ENCODE results near the gene NKD2.
A peak's percentile ranks its signal among the peaks of the same experiment; 100 is the strongest.

NKD2 gene

DNA sequence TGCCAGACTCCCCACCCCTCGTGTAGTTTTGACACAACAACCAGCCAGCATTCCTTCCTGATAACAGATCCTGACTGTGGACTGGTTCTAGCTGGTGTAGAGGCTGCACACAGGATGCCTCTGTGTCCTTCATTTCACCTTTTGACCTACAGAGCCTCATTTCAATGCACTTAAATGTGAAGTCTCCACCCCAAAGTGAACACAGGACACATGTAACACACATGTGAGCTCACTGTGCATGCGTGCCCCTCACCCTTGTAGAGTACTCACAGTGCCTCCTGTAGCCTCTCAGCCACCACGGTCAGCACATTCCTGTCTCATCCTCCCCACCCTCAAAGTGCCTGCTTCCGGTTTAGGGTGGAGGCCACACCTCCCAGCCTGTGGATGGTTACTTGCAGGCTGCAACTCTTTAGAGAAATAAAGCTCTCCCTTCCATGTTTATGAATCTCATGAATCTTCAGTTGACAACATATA is 11.6 kb upstream of the NKD2 start:
- no peak overlapping the region for H3K9ac ChIP-seq (ENCODE audit: low read length)
- peak; percentile 49 for DNase-seq
- no peaks in the 10 kb centered on the region for H3K36me3 ChIP-seq (replicated peaks; ENCODE audit: insufficient read depth, low read length)
- H3F3A ChIP-seq (ENCODE audit: insufficient read depth, low read length) = no peaks in the 10 kb centered on the region
- no peaks in the 10 kb centered on the region for H3K79me2 ChIP-seq (ENCODE audit: low read length)
- no peak overlapping the region; the same call in 1 of the 2 replicates for H3K4me3 ChIP-seq (ENCODE audit: low read length)
- TF ChIP-seq, protein P1, sequence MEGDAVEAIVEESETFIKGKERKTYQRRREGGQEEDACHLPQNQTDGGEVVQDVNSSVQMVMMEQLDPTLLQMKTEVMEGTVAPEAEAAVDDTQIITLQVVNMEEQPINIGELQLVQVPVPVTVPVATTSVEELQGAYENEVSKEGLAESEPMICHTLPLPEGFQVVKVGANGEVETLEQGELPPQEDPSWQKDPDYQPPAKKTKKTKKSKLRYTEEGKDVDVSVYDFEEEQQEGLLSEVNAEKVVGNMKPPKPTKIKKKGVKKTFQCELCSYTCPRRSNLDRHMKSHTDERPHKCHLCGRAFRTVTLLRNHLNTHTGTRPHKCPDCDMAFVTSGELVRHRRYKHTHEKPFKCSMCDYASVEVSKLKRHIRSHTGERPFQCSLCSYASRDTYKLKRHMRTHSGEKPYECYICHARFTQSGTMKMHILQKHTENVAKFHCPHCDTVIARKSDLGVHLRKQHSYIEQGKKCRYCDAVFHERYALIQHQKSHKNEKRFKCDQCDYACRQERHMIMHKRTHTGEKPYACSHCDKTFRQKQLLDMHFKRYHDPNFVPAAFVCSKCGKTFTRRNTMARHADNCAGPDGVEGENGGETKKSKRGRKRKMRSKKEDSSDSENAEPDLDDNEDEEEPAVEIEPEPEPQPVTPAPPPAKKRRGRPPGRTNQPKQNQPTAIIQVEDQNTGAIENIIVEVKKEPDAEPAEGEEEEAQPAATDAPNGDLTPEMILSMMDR (IDR thresholded peaks at IDR 0.05; ENCODE audit: low read length) = no peak
- TF ChIP-seq EZH2 (optimal IDR thresholded peaks at IDR 0.05; ENCODE audit: low read depth, low read length) (no peak), EZH2phosphoT487 (IDR thresholded peaks at IDR 0.05; ENCODE audit: low read length) (no peak)
- peaks cover 21% of the 10 kb centered on the region for H3K4me1 ChIP-seq (ENCODE audit: low read length)
- H3K27me3 ChIP-seq (replicated peaks; ENCODE audit: insufficient read depth, low read length) = peaks cover 5% of the 10 kb centered on the region; the same call in 1 of the 2 replicates
- H4K20me1 ChIP-seq (ENCODE audit: insufficient read depth, low read length) = no peaks in the 10 kb centered on the region
- peak overlapping the region; percentile 44 for H2AFZ ChIP-seq (ENCODE audit: low read length)
- H3K9me3 ChIP-seq (replicated peaks; ENCODE audit: insufficient read depth, low read length) = no peaks in the 10 kb centered on the region
- no peak overlapping the region for H3K27ac ChIP-seq (ENCODE audit: low read length)
- H3K4me2 ChIP-seq (ENCODE audit: low read depth, low read length) = peak overlapping the region; percentile 15
- H3K9me2 ChIP-seq (replicated peaks; ENCODE audit: insufficient read depth, low read length) = no peaks in the 10 kb centered on the region

DNA sequence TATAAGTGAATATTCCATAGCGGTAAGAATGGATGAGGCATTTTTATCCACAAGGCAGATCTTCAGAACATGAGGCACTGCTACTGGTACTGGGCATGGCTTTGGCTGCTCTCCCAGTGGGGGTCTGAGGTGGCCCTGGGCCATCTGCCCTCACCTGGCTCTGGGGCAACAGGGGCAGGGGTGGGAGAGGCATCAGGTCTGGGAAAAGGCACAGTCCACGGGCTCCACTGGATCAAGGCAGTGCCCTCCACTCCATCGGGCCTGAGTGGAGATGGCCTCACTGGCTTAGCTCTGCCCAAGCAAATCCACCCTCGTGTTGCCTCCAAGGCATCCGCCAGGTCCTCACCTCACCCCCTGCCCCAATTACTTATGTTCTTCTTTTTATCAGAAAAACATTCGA is 10.9 kb upstream of the NKD2 start:
- no peak overlapping the region for H3K4me3 ChIP-seq (ENCODE audit: low read length)
- H2AFZ ChIP-seq (ENCODE audit: low read length) = no peak overlapping the region
- TF ChIP-seq, protein P1 (IDR thresholded peaks at IDR 0.05; ENCODE audit: low read length) = no peak
- TF ChIP-seq EZH2phosphoT487 (IDR thresholded peaks at IDR 0.05; ENCODE audit: low read length) (no peak), EZH2 (optimal IDR thresholded peaks at IDR 0.05; ENCODE audit: low read depth, low read length) (no peak)
- H3K4me1 ChIP-seq (ENCODE audit: low read length) = peaks cover 25% of the 10 kb centered on the region
- H3K9me2 ChIP-seq (replicated peaks; ENCODE audit: insufficient read depth, low read length) = no peaks in the 10 kb centered on the region
- no peak for DNase-seq
- H4K20me1 ChIP-seq (ENCODE audit: insufficient read depth, low read length) = no peaks in the 10 kb centered on the region
- no peak overlapping the region for H3K4me2 ChIP-seq (ENCODE audit: low read depth, low read length)
- no peaks in the 10 kb centered on the region for H3K9me3 ChIP-seq (replicated peaks; ENCODE audit: insufficient read depth, low read length)
- H3K27ac ChIP-seq (ENCODE audit: low read length) = no peak overlapping the region
- H3K36me3 ChIP-seq (replicated peaks; ENCODE audit: insufficient read depth, low read length) = no peaks in the 10 kb centered on the region
- H3K79me2 ChIP-seq (ENCODE audit: low read length) = no peaks in the 10 kb centered on the region
- no peak overlapping the region for H3K9ac ChIP-seq (ENCODE audit: low read length)
- H3K27me3 ChIP-seq (replicated peaks; ENCODE audit: insufficient read depth, low read length) = no peaks in the 10 kb centered on the region
- H3F3A ChIP-seq (ENCODE audit: insufficient read depth, low read length) = no peaks in the 10 kb centered on the region

DNA sequence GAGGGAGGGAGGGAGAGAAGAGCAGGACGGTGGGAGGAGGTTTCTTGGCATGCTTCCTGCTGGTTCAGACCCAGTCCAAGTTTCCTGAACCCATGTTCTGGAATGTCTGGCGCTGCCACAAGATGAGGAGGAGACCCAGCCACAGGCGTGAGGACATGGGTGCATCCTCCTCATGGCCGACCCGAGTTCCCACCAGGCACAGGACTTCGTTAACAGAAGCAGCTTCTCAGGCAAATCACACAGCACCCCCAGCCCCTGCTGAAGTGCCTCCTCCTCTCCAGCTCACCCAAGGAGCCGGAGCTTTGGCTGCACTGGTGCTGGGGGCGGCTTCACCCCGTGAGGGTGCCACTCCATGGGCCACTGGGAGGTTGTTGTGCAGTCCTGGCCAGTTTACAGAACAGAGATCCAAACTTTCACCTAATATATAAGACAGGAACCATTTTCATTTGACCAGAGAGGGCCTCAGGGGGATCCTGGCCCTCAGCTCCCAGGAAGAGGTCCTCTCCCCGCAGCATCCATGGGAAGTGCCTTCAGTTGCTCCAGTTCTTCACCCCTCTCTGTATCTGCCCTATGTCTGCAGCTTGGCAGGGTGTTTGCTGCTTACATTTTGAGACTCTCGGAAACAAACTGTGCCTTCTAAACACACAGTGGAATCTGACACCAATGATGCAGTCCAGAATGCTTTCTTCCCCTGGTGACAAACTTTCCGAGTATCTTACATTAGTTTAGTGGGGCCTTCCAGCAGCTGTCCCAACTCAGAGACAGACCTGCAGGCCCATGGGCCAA is 10.2 kb upstream of the NKD2 start:
- no peak for TF ChIP-seq EZH2phosphoT487 (IDR thresholded peaks at IDR 0.05; ENCODE audit: low read length)
- no peak for TF ChIP-seq EZH2 (optimal IDR thresholded peaks at IDR 0.05; ENCODE audit: low read depth, low read length)
- TF ChIP-seq, protein P1 (IDR thresholded peaks at IDR 0.05; ENCODE audit: low read length) = no peak
- Histone ChIP-seq H4K20me1 (ENCODE audit: insufficient read depth, low read length) (no peaks in the 10 kb centered on the region), H3K79me2 (ENCODE audit: low read length) (no peaks in the 10 kb centered on the region), H3K9me3 (replicated peaks; ENCODE audit: insufficient read depth, low read length) (no peaks in the 10 kb centered on the region), H3K36me3 (replicated peaks; ENCODE audit: insufficient read depth, low read length) (no peaks in the 10 kb centered on the region), H3K4me3 (ENCODE audit: low read length) (no peak overlapping the region), H3F3A (ENCODE audit: insufficient read depth, low read length) (no peaks in the 10 kb centered on the region), H3K9ac (ENCODE audit: low read length) (no peak overlapping the region), H3K4me2 (ENCODE audit: low read depth, low read length) (no peak overlapping the region), H3K9me2 (replicated peaks; ENCODE audit: insufficient read depth, low read length) (no peaks in the 10 kb centered on the region), H3K27me3 (replicated peaks; ENCODE audit: insufficient read depth, low read length) (peaks cover 3% of the 10 kb centered on the region; the same call in 1 of the 2 replicates), H3K4me1 (ENCODE audit: low read length) (peaks cover 30% of the 10 kb centered on the region), H2AFZ (ENCODE audit: low read length) (no peak overlapping the region), H3K27ac (ENCODE audit: low read length) (no peak overlapping the region)
- no peak for DNase-seq

All from MM.1S (cell line).